Adrenal gland (tissue), 5 donors: ENCODE results near the gene MAEA.

Experiments used
- POLR2A ChIP-seq, 2 donors: fragments of 450-650 bp; IDR thresholded peaks; one replicate each; pipeline ENCODE4 v1.6.1; 2017; ENCODE audit warnings: antibody characterized with exemption in 2 of 2, mild to moderate bottlenecking in 2 of 2, moderate library complexity in 1 of 2
- TF ChIP-seq, protein P1 (sequence below), 6 experiments: fragments of 450-650 bp in 4 of 6; fragments of 200-600 bp in 2 of 6; sonication (generic) in 1 of 6; IDR thresholded peaks; 1 replicate in 5 of 6; 2 replicates in 1 of 6; pipeline versions ENCODE4 v1.5.1 to v1.8.0; 2016 to 2021; ENCODE audit warnings: antibody characterized with exemption in 6 of 6, mild to moderate bottlenecking in 2 of 6, moderate library complexity in 1 of 6
- donor health status: DM: no; HTN: no; CAD: no.

DNA sequence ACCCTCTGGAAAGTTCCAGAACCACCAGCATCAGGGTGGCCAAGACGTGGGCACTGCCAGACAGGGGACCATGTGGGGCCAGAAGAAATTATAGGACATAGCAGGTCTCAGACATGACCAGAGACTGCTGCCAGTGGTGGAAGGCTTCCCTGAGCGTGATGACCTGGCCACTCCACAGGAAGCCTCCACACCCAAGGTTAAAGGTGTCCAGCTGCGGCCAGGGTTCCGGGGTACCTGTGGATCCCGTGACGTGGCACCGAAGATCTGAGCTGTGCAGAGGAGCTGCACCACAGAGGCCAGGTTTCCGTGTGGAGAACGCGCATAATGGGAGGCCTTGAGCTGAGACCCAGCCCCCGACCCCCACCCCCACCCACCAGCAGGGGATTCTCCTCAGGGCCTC, 24.3 kb upstream of the MAEA start:
- no peak for TF ChIP-seq POLR2A (IDR thresholded peaks at IDR 0.05)
- TF ChIP-seq, protein P1, sequence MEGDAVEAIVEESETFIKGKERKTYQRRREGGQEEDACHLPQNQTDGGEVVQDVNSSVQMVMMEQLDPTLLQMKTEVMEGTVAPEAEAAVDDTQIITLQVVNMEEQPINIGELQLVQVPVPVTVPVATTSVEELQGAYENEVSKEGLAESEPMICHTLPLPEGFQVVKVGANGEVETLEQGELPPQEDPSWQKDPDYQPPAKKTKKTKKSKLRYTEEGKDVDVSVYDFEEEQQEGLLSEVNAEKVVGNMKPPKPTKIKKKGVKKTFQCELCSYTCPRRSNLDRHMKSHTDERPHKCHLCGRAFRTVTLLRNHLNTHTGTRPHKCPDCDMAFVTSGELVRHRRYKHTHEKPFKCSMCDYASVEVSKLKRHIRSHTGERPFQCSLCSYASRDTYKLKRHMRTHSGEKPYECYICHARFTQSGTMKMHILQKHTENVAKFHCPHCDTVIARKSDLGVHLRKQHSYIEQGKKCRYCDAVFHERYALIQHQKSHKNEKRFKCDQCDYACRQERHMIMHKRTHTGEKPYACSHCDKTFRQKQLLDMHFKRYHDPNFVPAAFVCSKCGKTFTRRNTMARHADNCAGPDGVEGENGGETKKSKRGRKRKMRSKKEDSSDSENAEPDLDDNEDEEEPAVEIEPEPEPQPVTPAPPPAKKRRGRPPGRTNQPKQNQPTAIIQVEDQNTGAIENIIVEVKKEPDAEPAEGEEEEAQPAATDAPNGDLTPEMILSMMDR (IDR thresholded peaks at IDR 0.05) = no peak
